ENCODE results near the gene HNF4A.

Gene HNF4A

GRCh38 chr20:44396369-44397130 is 41.1 kb downstream of the HNF4A start:
- TF ChIP-seq CTCF (IDR thresholded peaks at IDR 0.05; ENCODE audit: low read depth, low read length, missing control alignments) = no peak
- no peak overlapping the region for H3K4me3 ChIP-seq (ENCODE audit: low read depth, low read length)
- DNase-seq (ENCODE audit: low read depth) = no peak

- no peak for DNase-seq (ENCODE audit: low read depth)
- H3K4me3 ChIP-seq (ENCODE audit: low read depth, low read length) = no peak overlapping the region
- TF ChIP-seq CTCF (IDR thresholded peaks at IDR 0.05; ENCODE audit: low read depth, low read length, missing control alignments) = no peak
Observed at GRCh38 chr20:44398335-44398734, 42.8 kb downstream of the HNF4A start.

GRCh38 chr20:44399446-44399845 is 43.9 kb downstream of the HNF4A start:
- TF ChIP-seq CTCF (IDR thresholded peaks at IDR 0.05; ENCODE audit: low read depth, low read length, missing control alignments) = no peak
- no peak overlapping the region for H3K4me3 ChIP-seq (ENCODE audit: low read depth, low read length)
- DNase-seq (ENCODE audit: low read depth) = no peak

GRCh38 chr20:44400671-44400969 is 45.1 kb downstream of the HNF4A start:
- no peak overlapping the region for H3K4me3 ChIP-seq (ENCODE audit: low read depth, low read length)
- no peak for TF ChIP-seq CTCF (IDR thresholded peaks at IDR 0.05; ENCODE audit: low read depth, low read length, missing control alignments)
- DNase-seq (ENCODE audit: low read depth) = no peak

- no peak for TF ChIP-seq CTCF (IDR thresholded peaks at IDR 0.05; ENCODE audit: low read depth, low read length, missing control alignments)
- no peak overlapping the region for H3K4me3 ChIP-seq (ENCODE audit: low read depth, low read length)
- DNase-seq (ENCODE audit: low read depth) = no peak
Observed at GRCh38 chr20:44400970-44401769, 45.7 kb downstream of the HNF4A start.

GRCh38 chr20:44401770-44402390 is 46.4 kb downstream of the HNF4A start:
- no peak for TF ChIP-seq CTCF (IDR thresholded peaks at IDR 0.05; ENCODE audit: low read depth, low read length, missing control alignments)
- no peak overlapping the region for H3K4me3 ChIP-seq (ENCODE audit: low read depth, low read length)
- DNase-seq (ENCODE audit: low read depth) = no peak
